Testis (tissue), 2 donors: ENCODE data around the gene CNIH3.

ENCODE experiments used
- POLR2A ChIP-seq: fragments of 450-650 bp; IDR thresholded peaks from one replicate; pipeline ENCODE4 v1.6.1; 2017; ENCODE audit warnings: antibody characterized with exemption, mild to moderate bottlenecking, moderate library complexity
- TF ChIP-seq, protein P1 (sequence below), 3 experiments: fragments of 450-650 bp in 2 of 3; fragments of 200-600 bp in 1 of 3; sonication (generic) in 1 of 3; IDR thresholded peaks; one replicate each; pipeline ENCODE4 v1.5.1; 2016 to 2019; ENCODE audit warnings: antibody characterized with exemption in 3 of 3, mild to moderate bottlenecking in 2 of 3, moderate library complexity in 1 of 3

DNA sequence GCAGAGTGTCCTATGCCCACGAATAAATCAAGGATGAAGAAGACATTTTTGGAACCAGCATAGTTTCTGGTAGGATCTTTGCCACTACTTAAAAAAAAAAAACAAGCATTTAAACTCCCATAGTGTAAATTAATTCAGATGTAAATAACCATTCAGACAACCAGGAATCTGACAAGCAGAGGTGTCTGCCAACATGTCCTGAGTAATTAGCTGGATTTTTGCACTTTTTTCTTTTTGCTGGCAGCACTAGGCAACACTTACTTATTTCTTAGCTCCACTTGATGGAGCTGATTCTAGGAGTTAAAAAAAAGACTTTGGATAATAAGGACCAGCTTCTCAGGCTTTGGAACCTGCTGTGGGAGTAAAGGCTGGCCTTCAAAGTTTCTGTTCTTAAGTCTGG lies 27.6 kb upstream of the CNIH3 start:
- TF ChIP-seq, protein P1, sequence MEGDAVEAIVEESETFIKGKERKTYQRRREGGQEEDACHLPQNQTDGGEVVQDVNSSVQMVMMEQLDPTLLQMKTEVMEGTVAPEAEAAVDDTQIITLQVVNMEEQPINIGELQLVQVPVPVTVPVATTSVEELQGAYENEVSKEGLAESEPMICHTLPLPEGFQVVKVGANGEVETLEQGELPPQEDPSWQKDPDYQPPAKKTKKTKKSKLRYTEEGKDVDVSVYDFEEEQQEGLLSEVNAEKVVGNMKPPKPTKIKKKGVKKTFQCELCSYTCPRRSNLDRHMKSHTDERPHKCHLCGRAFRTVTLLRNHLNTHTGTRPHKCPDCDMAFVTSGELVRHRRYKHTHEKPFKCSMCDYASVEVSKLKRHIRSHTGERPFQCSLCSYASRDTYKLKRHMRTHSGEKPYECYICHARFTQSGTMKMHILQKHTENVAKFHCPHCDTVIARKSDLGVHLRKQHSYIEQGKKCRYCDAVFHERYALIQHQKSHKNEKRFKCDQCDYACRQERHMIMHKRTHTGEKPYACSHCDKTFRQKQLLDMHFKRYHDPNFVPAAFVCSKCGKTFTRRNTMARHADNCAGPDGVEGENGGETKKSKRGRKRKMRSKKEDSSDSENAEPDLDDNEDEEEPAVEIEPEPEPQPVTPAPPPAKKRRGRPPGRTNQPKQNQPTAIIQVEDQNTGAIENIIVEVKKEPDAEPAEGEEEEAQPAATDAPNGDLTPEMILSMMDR (IDR thresholded peaks at IDR 0.05): no peak
- no peak for TF ChIP-seq POLR2A
